PFSK-1 (cell line): ENCODE results near the gene MPIG6B.

ENCODE experiments used
- FOXP2 ChIP-seq: optimal IDR thresholded peaks from 2 replicates; pipeline ENCODE3; 2011; ENCODE audit warnings: borderline replicate concordance, control low read depth, inconsistent platforms; ENCODE audit not compliant: insufficient read depth; ENCODE audit errors: extremely low read length, extremely low read depth
- POLR2AphosphoS5 ChIP-seq: IDR thresholded peaks from 2 replicates; pipeline ENCODE4 v1.6.1; 2012; ENCODE audit warnings: low read depth, mild to moderate bottlenecking, control low read depth, low read length, moderate library complexity
- SIN3A ChIP-seq: IDR thresholded peaks from 2 replicates; pipeline ENCODE4 v1.6.1; 2012; ENCODE audit warnings: mild to moderate bottlenecking, low read length, moderate library complexity, borderline replicate concordance; ENCODE audit not compliant: insufficient read depth
- TAF1 ChIP-seq: IDR thresholded peaks from 2 replicates; pipeline ENCODE4 v1.6.1; 2012; ENCODE audit warnings: low read length, control low read depth, borderline replicate concordance; ENCODE audit not compliant: insufficient read depth
- TF ChIP-seq, protein P1 (sequence below), 2 experiments: IDR thresholded peaks; 2 replicates each; pipeline versions ENCODE4 v1.6.1 to v1.8.0; 2011 to 2012; ENCODE audit warnings: low read depth in 2 of 2, low read length in 2 of 2, control low read depth in 1 of 2, inconsistent platforms in 1 of 2, mild to moderate bottlenecking in 1 of 2, moderate library complexity in 1 of 2; ENCODE audit not compliant: insufficient read depth in 1 of 2

The MPIG6B gene

DNA sequence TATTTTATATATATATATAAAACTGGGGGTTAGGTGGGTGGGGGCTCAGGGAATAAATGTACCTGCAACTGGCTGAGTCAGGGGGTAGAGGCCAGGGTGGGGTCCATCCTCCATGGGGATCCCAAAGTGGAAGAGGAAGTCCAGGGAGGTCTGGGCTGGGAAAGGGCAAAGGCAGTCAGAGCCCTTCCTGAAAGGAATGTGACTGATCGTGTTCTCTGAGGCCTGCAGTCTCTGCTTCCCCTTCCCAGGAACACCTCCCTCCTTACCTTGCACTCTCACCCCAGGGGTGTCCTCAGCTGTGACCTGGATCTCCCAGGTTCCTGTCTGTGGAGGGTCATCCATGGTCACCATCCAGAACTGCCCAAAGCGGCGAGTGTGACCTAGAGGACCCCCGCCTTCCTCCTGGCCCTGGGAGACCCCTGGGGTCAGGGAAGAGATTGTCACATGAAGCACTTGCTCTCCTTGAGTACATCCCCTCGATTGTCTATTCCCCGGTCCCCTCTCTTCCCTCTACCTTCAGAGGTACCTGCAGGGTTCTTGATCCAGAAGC, 44.0 kb downstream of the MPIG6B start:
- TF ChIP-seq, protein P1, sequence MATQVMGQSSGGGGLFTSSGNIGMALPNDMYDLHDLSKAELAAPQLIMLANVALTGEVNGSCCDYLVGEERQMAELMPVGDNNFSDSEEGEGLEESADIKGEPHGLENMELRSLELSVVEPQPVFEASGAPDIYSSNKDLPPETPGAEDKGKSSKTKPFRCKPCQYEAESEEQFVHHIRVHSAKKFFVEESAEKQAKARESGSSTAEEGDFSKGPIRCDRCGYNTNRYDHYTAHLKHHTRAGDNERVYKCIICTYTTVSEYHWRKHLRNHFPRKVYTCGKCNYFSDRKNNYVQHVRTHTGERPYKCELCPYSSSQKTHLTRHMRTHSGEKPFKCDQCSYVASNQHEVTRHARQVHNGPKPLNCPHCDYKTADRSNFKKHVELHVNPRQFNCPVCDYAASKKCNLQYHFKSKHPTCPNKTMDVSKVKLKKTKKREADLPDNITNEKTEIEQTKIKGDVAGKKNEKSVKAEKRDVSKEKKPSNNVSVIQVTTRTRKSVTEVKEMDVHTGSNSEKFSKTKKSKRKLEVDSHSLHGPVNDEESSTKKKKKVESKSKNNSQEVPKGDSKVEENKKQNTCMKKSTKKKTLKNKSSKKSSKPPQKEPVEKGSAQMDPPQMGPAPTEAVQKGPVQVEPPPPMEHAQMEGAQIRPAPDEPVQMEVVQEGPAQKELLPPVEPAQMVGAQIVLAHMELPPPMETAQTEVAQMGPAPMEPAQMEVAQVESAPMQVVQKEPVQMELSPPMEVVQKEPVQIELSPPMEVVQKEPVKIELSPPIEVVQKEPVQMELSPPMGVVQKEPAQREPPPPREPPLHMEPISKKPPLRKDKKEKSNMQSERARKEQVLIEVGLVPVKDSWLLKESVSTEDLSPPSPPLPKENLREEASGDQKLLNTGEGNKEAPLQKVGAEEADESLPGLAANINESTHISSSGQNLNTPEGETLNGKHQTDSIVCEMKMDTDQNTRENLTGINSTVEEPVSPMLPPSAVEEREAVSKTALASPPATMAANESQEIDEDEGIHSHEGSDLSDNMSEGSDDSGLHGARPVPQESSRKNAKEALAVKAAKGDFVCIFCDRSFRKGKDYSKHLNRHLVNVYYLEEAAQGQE (IDR thresholded peaks at IDR 0.05; ENCODE audit: insufficient read depth in 1 of 2, low read depth in 2 of 2, low read length in 2 of 2) = no peak

DNA sequence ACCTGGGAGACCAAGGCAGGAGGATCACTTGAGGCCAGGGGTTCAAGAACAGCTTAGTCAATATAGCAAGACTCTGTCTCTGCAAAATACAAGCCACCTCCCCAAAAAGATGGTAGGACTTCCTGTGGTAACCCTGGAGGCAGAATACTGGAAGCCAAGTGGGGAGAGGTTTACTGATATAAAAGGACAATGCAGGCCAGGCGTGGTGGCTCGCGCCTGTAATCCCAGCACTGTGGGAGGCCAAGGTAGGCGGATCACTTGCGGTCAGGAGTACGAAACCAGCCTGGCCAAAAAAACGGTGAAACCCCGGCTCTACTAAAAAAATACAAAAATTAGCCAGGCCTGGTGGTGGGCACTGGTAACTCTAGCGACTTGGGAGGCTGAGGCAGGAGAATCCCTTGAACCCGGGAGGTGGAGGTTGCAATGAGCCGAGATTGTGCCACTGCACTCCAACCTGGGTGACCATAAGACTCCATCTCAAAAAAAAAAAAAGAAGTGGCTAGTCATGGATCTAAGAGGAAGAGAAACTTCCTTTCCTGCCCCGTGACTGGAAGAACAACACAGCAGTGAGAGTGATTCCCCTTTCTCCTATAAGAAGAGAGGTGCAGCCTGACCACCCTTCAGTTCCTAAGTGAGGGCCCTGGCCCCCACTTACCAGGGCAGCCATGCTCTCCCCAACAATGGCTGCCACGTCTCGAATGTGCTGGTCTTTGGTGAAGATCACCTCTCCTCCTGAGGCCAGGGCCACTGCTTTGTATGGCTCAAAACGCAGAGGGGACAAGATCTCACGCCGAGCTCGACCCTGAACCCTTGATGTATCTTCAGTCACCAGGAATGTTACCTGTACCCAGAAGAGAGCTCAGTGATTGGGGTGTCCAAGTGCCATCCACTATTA, 45.4 kb downstream of the MPIG6B start:
- TF ChIP-seq SIN3A (no peak), TAF1 (no peak), POLR2AphosphoS5 (no peak), FOXP2 (no peak)
- TF ChIP-seq, protein P1 (IDR thresholded peaks at IDR 0.05; ENCODE audit: insufficient read depth in 1 of 2, low read depth in 2 of 2, low read length in 2 of 2) = no peak

DNA sequence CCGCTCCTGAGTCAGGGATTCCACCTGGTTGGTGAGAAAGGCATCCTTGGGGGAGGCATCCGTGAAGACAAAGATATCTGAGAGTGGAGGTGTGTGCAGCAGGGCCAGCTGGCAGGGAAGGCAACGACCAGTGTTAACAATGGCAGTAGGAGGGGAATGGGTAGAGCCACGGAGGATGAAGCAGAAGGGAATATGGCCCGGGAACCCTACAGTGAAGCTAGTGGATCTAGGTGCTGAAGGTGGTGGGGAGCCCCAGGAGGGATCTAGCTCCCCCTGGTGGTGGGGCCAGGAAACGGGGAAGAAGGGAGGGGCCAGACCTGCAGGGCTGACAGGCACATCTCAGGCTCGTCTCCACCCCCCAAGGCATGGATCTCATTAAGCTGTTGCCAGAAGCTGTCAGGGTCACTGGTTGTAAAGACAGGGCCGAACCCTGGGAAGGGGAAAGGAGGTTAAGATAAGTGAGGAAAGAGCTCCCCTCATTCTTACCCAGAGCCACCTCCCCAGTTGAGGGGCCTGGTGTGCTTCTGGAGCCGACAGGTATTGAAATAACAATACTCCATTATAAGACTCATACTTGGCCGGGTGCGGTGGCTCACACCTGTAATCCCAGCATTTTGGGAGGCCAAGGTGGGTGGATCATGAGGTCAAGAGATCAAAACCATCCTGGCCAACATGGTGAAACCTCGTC, 46.7 kb downstream of the MPIG6B start:
- TF ChIP-seq, protein P1 (IDR thresholded peaks at IDR 0.05; ENCODE audit: insufficient read depth in 1 of 2, low read depth in 2 of 2, low read length in 2 of 2) = no peak
- TF ChIP-seq TAF1 (no peak), SIN3A (no peak), FOXP2 (no peak), POLR2AphosphoS5 (no peak)

DNA sequence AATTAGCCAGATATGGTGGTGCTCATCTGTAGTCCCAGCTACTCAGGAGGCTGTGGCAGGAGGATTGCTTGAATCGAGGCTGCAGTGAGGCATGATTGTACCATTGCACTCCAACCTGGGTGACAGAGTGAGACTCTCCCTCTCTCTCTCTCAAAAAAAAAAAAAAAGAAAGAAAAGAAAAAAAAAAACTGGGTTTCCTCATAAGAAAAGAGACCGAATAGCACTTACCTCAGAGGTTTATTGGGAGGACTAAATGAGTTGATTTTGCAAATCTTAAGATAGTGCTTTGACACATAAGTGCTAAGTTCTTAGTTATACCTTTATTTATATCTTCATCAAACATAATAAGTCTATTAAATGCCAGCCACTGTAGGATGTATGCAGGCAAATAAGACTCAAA, 47.7 kb downstream of the MPIG6B start:
- no peak for TF ChIP-seq TAF1
- no peak for TF ChIP-seq POLR2AphosphoS5
- no peak for TF ChIP-seq FOXP2
- TF ChIP-seq, protein P1 (IDR thresholded peaks at IDR 0.05; ENCODE audit: insufficient read depth in 1 of 2, low read depth in 2 of 2, low read length in 2 of 2) = no peak
- no peak for TF ChIP-seq SIN3A
